ENCODE data around the gene PHLDB2. TPM values are rescaled to one million over a fixed set of nuclear protein-coding genes. Genes with fewer than 3 reads are reported as not detected.

PHLDB2 gene
- total and polyA plus RNA-seq, 2 of the 8 experiments (the other 6 are each of a cell fraction or from before 2014, with no cell fraction given) = 5.8 to 22.6 TPM

- TF ChIP-seq, protein P1, sequence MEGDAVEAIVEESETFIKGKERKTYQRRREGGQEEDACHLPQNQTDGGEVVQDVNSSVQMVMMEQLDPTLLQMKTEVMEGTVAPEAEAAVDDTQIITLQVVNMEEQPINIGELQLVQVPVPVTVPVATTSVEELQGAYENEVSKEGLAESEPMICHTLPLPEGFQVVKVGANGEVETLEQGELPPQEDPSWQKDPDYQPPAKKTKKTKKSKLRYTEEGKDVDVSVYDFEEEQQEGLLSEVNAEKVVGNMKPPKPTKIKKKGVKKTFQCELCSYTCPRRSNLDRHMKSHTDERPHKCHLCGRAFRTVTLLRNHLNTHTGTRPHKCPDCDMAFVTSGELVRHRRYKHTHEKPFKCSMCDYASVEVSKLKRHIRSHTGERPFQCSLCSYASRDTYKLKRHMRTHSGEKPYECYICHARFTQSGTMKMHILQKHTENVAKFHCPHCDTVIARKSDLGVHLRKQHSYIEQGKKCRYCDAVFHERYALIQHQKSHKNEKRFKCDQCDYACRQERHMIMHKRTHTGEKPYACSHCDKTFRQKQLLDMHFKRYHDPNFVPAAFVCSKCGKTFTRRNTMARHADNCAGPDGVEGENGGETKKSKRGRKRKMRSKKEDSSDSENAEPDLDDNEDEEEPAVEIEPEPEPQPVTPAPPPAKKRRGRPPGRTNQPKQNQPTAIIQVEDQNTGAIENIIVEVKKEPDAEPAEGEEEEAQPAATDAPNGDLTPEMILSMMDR (IDR thresholded peaks at IDR 0.05; ENCODE audit: control extremely low read depth in 1 of 3, insufficient read depth in 1 of 3, low read depth in 1 of 3, low read length in 3 of 3) = peak; percentile 14 to 28 (median 24)
- TF ChIP-seq TAF1 (IDR thresholded peaks at IDR 0.05; ENCODE audit: low read depth, low read length) (peak; percentile 48; the same call in 1 of the 2 replicates), RAD21 (IDR thresholded peaks at IDR 0.05 in 1 of 2, conservative IDR thresholded peaks at IDR 0.05 in 1 of 2; ENCODE audit: low read depth in 2 of 2, low read length in 2 of 2) (peak; percentile 35 to 49; a peak in 3 of 4 replicates), ASH2L (IDR thresholded peaks at IDR 0.05; ENCODE audit: low read length) (peak; percentile 70), SP1 (IDR thresholded peaks at IDR 0.05; ENCODE audit: low read depth, low read length) (peak; percentile 31; the same call in 1 of the 2 replicates)
Observed at GRCh38 chr3:111859974-111860859, 1.2 kb downstream of the PHLDB2 start (continued).

Measured in H1 (cell line).